Colonic mucosa (tissue), 4 donors: Measurements from ENCODE around the gene CDH4. TPM values are rescaled to one million over a fixed set of nuclear protein-coding genes. Genes with fewer than 3 reads are reported as not detected.

Experiments
- DNase-seq: peaks from one replicate; pipeline ENCODE4 v3.0.0-alpha.2; 2020
- H3K27ac ChIP-seq: fragments of 200-600 bp; one replicate; pipeline ENCODE4 v1.8.0; 2021
- H3K27me3 ChIP-seq: fragments of 200-600 bp; one replicate; pipeline ENCODE4 v1.8.0; 2021
- H3K36me3 ChIP-seq: fragments of 200-600 bp; one replicate; pipeline ENCODE4 v1.8.0; 2021
- H3K4me1 ChIP-seq: fragments of 200-600 bp; one replicate; pipeline ENCODE4 v1.8.0; 2021; ENCODE audit warnings: mild to moderate bottlenecking
- H3K4me3 ChIP-seq: fragments of 200-600 bp; one replicate; pipeline ENCODE4 v1.8.0; 2021
- H3K9ac ChIP-seq, 2 donors: one replicate each; pipeline ENCODE4 v1.7.0; 2013; ENCODE audit warnings: control low read depth in 2 of 2, low read depth in 2 of 2, low read length in 2 of 2
- H3K9me3 ChIP-seq: fragments of 200-600 bp; one replicate; pipeline ENCODE4 v1.8.0; 2021
- intact Hi-C: fragments of 100-400 bp; cut with DNase I; formaldehyde crosslinking; loops from one replicate; pipeline ENCODE4 v1.14.1; 2022
- total RNA-seq, 2 donors: library from RNA; stranded (reverse); fragmentation: NEBNext Ultra II Directional in 1 of 2; extraction: Animal tissue kit (Norgen Biotek cat#: 25700) in 1 of 2; gene quantifications; one replicate each; pipeline ENCODE4 v1.2.1, GENCODE V29; 2021
- TF ChIP-seq, protein P1 (sequence below): fragments of 200-600 bp; IDR thresholded peaks from one replicate; pipeline ENCODE4 v1.8.0; 2022; ENCODE audit warnings: antibody characterized with exemption, mild to moderate bottlenecking
- donor health status: healthy.
- donor health status: DM: no; HTN: no; CAD: no.
- donor health status: DM: no; HTN: no; CAD: no.

CDH4 gene
- total RNA-seq, 2 donors from 2014 or later = 0.08 TPM; not detected in 1

DNA sequence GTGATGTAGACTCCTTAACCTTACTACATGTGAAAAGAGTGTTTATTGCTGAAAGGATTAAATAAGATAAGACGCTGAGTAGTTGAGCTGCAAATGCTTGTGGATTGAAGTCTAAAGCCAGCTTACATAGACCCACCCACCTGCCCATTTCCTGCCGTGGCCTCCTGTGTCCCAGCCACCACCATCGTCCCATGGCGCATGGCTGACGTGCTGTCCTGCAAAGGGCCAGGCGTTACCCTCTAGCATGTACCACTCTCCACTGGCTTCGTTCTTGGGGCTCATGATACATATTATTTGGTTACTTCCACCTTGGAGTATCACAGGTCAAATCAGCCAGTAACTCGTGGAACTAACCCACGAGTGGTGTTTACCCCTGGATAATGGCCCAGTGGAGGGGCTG, 181.8 kb downstream of the CDH4 start:
- TF ChIP-seq, protein P1, sequence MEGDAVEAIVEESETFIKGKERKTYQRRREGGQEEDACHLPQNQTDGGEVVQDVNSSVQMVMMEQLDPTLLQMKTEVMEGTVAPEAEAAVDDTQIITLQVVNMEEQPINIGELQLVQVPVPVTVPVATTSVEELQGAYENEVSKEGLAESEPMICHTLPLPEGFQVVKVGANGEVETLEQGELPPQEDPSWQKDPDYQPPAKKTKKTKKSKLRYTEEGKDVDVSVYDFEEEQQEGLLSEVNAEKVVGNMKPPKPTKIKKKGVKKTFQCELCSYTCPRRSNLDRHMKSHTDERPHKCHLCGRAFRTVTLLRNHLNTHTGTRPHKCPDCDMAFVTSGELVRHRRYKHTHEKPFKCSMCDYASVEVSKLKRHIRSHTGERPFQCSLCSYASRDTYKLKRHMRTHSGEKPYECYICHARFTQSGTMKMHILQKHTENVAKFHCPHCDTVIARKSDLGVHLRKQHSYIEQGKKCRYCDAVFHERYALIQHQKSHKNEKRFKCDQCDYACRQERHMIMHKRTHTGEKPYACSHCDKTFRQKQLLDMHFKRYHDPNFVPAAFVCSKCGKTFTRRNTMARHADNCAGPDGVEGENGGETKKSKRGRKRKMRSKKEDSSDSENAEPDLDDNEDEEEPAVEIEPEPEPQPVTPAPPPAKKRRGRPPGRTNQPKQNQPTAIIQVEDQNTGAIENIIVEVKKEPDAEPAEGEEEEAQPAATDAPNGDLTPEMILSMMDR = no peak
- DNase-seq = no peak
- no peaks in the 10 kb centered on the region for H3K27me3 ChIP-seq
- no peaks in the 10 kb centered on the region for H3K4me1 ChIP-seq
- no peaks in the 10 kb centered on the region for H3K9me3 ChIP-seq
- no peak overlapping the region for H3K4me3 ChIP-seq
- intact Hi-C loops = no loop called here
- H3K9ac ChIP-seq = no peak overlapping the region
- no peaks in the 10 kb centered on the region for H3K36me3 ChIP-seq
- no peak overlapping the region for H3K27ac ChIP-seq

DNA sequence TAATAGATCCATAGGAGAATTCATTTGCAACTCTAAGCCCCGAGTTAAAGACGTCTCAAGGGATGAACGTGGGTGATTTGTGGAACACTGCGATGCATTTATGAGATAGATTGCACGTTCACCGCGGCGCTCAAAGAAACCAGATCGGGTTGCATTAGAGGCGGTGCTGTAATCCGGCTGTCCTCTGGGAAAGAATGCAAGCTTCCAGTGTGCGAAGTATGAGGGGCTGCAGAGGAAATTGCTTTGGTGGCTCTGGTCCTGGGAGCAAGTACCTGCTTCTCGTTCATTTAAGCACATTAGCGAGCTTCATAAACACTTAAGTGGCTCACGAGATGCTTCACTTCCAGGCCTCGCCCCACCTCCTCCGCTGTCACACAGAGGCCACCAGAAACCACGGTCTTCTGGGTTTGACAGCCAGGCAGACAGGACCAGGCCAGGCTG, 182.3 kb downstream of the CDH4 start:
- TF ChIP-seq, protein P1 = no peak
- Histone ChIP-seq H3K27me3 (no peaks in the 10 kb centered on the region), H3K9ac (no peak overlapping the region), H3K27ac (no peak overlapping the region), H3K4me1 (no peaks in the 10 kb centered on the region), H3K4me3 (no peak overlapping the region), H3K9me3 (no peaks in the 10 kb centered on the region), H3K36me3 (no peaks in the 10 kb centered on the region)
- no peak for DNase-seq
- intact Hi-C loops = no loop called here

DNA sequence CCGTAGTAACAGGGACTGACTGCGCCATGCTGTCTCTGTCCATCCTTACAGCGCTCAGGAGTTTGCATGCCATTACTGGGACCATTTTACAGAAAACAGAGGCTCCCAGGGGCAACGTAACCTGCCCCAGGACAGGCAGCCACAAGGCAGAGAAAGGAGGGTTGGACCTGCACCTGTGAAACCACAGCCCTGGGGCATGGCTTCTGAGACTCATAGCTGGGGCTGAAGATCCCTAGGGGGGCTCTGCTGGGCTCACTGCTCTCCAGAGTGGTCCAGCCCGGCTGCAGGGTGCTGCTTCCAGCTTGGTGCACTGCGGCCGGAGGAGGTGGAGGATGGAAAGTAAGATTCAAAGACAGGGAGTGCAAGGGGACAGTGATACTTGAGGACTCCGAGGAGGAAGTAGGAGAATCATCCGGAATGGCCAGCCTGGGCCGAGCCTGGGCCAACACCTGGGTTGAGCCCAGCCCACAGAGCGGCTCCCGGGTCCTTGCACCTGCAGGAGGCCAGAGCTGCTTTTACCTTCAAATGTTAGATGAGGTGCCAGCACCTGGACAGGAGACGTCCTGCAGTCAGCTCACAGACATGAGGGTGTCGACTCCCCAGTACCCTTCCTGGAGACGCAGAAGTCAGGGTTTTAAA, 183.2 kb downstream of the CDH4 start:
- H3K9ac ChIP-seq = no peak overlapping the region
- TF ChIP-seq, protein P1 = no peak
- no peak for DNase-seq
- no peaks in the 10 kb centered on the region for H3K36me3 ChIP-seq
- H3K4me3 ChIP-seq = no peak overlapping the region
- intact Hi-C loops = no loop called here
- no peaks in the 10 kb centered on the region for H3K9me3 ChIP-seq
- H3K27me3 ChIP-seq = no peaks in the 10 kb centered on the region
- no peak overlapping the region for H3K27ac ChIP-seq
- H3K4me1 ChIP-seq = no peaks in the 10 kb centered on the region

DNA sequence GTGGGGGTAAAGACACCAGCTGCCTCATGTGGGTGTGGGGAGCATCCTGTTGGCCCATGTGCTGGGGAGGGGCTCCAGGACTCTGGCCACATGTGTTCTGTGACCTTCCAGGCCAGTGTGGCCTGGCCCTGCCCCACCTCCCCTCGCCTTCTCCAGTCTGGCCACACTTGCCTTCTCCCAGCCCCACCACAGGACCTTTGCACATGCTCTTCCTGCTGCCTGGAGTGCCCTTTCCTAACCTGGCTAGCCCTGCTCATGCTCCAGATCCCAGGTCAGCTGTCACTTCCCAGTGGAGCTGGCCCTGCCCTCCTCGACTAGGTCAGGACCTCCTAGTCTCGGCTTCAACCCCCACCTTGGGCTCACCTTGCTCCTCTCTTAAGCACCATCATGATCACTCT, 183.8 kb downstream of the CDH4 start:
- H3K4me3 ChIP-seq = no peak overlapping the region
- H3K4me1 ChIP-seq = no peaks in the 10 kb centered on the region
- H3K36me3 ChIP-seq = no peaks in the 10 kb centered on the region
- TF ChIP-seq, protein P1 = no peak
- no peak for DNase-seq
- no peak overlapping the region for H3K27ac ChIP-seq
- H3K27me3 ChIP-seq = no peaks in the 10 kb centered on the region
- no peaks in the 10 kb centered on the region for H3K9me3 ChIP-seq
- no peak overlapping the region for H3K9ac ChIP-seq
- intact Hi-C loops = no loop called here

DNA sequence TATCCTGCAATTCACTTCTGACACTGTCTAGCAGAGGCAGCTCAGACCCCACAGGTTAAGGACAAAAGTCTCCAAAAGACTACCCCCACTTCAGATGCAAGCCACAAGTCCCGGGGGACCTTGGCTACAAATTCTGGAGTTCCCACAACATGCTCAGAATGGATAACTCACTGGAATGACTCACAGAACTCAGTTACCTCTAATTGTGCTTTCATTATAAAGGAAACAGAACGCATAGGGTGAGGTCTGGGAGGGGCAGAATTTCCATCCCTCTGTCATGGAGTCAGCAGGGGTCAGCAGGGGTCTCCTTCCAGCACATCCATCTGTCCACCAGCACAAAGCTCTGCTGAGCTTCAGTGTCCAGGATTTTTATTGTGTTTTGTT, 184.2 kb downstream of the CDH4 start:
- Histone ChIP-seq H3K27me3 (no peaks in the 10 kb centered on the region), H3K9ac (no peak overlapping the region), H3K36me3 (no peaks in the 10 kb centered on the region), H3K9me3 (no peaks in the 10 kb centered on the region), H3K4me1 (no peaks in the 10 kb centered on the region), H3K4me3 (no peak overlapping the region), H3K27ac (no peak overlapping the region)
- DNase-seq = no peak
- TF ChIP-seq, protein P1 = no peak
- intact Hi-C loops = no loop called here
